GM21390 (cell line): ENCODE results near the gene NACC2.

Experiments used
- ATAC-seq: cut with Tn5 transposase; IDR thresholded peaks from one replicate; pipeline ENCODE4 v1.9.1; 2021; ENCODE audit not compliant: unreplicated experiment

The NACC2 gene

GRCh38 chr9:136059321-136059791 is 35.7 kb downstream of the NACC2 start:
- no peak for ATAC-seq

GRCh38 chr9:136058801-136059302 is 36.2 kb downstream of the NACC2 start:
- ATAC-seq = no peak

- no peak for ATAC-seq
These were observed 37.0 kb downstream of the NACC2 start for GRCh38 chr9:136058084-136058483.

GRCh38 chr9:136057236-136058081 is 37.6 kb downstream of the NACC2 start:
- no peak for ATAC-seq

- ATAC-seq = no peak
These were observed 38.4 kb downstream of the NACC2 start for GRCh38 chr9:136056546-136057235.

- ATAC-seq = no peak
These were observed 39.2 kb downstream of the NACC2 start for GRCh38 chr9:136055715-136056545.

GRCh38 chr9:136054798-136055714 is 40.0 kb downstream of the NACC2 start:
- no peak for ATAC-seq

GRCh38 chr9:136054146-136054545 is 40.9 kb downstream of the NACC2 start:
- ATAC-seq = no peak

- no peak for ATAC-seq
These were observed 41.3 kb downstream of the NACC2 start for GRCh38 chr9:136053757-136054142.

GRCh38 chr9:136052991-136053756 is 41.9 kb downstream of the NACC2 start:
- ATAC-seq = no peak

- ATAC-seq = no peak
These were observed 42.6 kb downstream of the NACC2 start for GRCh38 chr9:136052472-136052880.

GRCh38 chr9:136051837-136052471 is 43.1 kb downstream of the NACC2 start:
- ATAC-seq = no peak

GRCh38 chr9:136051453-136051836 is 43.6 kb downstream of the NACC2 start:
- no peak for ATAC-seq

- no peak for ATAC-seq
These were observed 44.2 kb downstream of the NACC2 start for GRCh38 chr9:136050701-136051452.

GRCh38 chr9:136050266-136050700 is 44.8 kb downstream of the NACC2 start:
- ATAC-seq = no peak

GRCh38 chr9:136049491-136050265 is 45.4 kb downstream of the NACC2 start:
- no peak for ATAC-seq
